RWPE2 (cell line): ENCODE results near the gene WRAP73.
"Not testable (repeated sequence)": the region's sequence is repeated elsewhere in the genome, so short reads cannot be mapped to it uniquely, and the experiment has no call there.

ENCODE experiments used
- ATAC-seq: fragments of 200-7000 bp; cut with Tn5 transposase; 3 replicates; pipeline ENCODE4 v1.9.1; 2021; ENCODE audit warnings: low read depth
- DNase-seq: peaks from one replicate; pipeline ENCODE4 v3.0.0-alpha.2; 2020; ENCODE audit warnings: low spot score
- H3K27ac ChIP-seq: fragments of 450-650 bp; 2 replicates; pipeline ENCODE4 v1.5.1; 2017; ENCODE audit warnings: mild to moderate bottlenecking; ENCODE audit not compliant: poor library complexity, severe bottlenecking
- H3K27me3 ChIP-seq: fragments of 250-450 bp; sonication (Bioruptor Pico); 2 replicates; pipeline ENCODE4 v1.5.1; 2021; ENCODE audit warnings: mild to moderate bottlenecking, moderate library complexity; ENCODE audit not compliant: insufficient read depth, poor library complexity, severe bottlenecking
- H3K36me3 ChIP-seq: fragments of 250-450 bp; sonication (Bioruptor Pico); 2 replicates; pipeline ENCODE4 v1.5.1; 2020; ENCODE audit warnings: low read depth, mild to moderate bottlenecking, moderate library complexity
- H3K4me1 ChIP-seq: fragments of 250-450 bp; sonication (Bioruptor Pico); 2 replicates; pipeline ENCODE4 v1.5.1; 2021; ENCODE audit warnings: mild to moderate bottlenecking, moderate library complexity; ENCODE audit not compliant: insufficient read depth, poor library complexity, severe bottlenecking
- H3K4me3 ChIP-seq: fragments of 250-450 bp; sonication (Bioruptor Pico); 2 replicates; pipeline ENCODE4 v1.5.1; 2021; ENCODE audit warnings: mild to moderate bottlenecking, moderate library complexity; ENCODE audit not compliant: severe bottlenecking
- H3K9me3 ChIP-seq: fragments of 250-450 bp; sonication (Bioruptor Pico); 2 replicates; pipeline ENCODE4 v1.5.1; 2021; ENCODE audit warnings: mild to moderate bottlenecking, moderate library complexity; ENCODE audit not compliant: severe bottlenecking
- TF ChIP-seq, protein P1 (sequence below): fragments of 450-650 bp; IDR thresholded peaks from one replicate; pipeline ENCODE4 v1.5.1; 2017; ENCODE audit warnings: mild to moderate bottlenecking, moderate library complexity; ENCODE audit not compliant: poor library complexity, severe bottlenecking

Gene WRAP73

DNA sequence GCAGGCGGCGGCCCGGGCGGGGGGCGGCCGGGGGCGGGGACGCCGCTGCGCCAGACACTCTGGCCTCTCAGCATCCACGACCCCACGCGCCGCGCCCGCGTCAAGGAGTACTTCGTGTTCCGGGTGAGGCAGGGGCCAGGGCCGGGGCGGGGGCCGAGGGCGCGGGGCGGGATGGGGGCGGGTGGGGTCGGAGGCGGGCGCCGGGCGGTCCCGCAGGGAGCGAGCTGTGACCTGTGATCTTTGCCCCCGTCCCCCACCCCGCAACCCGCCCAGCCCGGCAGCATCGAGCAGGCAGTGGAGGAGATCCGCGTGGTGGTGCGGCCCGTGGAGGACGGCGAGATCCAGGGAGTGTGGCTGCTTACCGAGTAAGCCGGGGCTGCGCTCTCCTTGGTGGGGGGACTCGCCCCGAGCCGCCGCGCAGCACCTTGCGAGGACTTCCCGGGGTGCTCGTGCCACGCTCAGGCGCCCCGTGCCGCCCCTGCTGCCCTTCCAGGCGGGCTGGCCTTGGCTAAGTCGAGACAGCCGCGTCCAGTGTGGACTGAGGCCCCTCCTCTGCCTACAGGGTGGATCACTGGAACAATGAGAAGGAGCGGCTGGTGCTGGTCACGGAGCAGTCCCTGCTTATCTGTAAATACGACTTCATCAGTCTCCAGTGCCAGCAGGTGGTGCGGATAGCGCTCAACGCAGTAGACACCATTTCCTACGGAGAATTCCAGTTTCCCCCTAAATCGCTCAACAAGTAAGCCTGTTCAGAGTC, 24.6 kb downstream of the WRAP73 start:
- DNase-seq = no peak
- TF ChIP-seq, protein P1, sequence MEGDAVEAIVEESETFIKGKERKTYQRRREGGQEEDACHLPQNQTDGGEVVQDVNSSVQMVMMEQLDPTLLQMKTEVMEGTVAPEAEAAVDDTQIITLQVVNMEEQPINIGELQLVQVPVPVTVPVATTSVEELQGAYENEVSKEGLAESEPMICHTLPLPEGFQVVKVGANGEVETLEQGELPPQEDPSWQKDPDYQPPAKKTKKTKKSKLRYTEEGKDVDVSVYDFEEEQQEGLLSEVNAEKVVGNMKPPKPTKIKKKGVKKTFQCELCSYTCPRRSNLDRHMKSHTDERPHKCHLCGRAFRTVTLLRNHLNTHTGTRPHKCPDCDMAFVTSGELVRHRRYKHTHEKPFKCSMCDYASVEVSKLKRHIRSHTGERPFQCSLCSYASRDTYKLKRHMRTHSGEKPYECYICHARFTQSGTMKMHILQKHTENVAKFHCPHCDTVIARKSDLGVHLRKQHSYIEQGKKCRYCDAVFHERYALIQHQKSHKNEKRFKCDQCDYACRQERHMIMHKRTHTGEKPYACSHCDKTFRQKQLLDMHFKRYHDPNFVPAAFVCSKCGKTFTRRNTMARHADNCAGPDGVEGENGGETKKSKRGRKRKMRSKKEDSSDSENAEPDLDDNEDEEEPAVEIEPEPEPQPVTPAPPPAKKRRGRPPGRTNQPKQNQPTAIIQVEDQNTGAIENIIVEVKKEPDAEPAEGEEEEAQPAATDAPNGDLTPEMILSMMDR = peak; percentile 21
- H3K4me3 ChIP-seq = peak overlapping the region; percentile 59
- no peaks in the 10 kb centered on the region for H3K4me1 ChIP-seq
- H3K27me3 ChIP-seq = no peaks in the 10 kb centered on the region
- no peaks in the 10 kb centered on the region for H3K9me3 ChIP-seq
- peaks cover 28% of the 10 kb centered on the region for H3K36me3 ChIP-seq
- H3K27ac ChIP-seq = peak overlapping the region; percentile 23
- ATAC-seq = peak; percentile 32; the same call in 2 of the 3 replicates

DNA sequence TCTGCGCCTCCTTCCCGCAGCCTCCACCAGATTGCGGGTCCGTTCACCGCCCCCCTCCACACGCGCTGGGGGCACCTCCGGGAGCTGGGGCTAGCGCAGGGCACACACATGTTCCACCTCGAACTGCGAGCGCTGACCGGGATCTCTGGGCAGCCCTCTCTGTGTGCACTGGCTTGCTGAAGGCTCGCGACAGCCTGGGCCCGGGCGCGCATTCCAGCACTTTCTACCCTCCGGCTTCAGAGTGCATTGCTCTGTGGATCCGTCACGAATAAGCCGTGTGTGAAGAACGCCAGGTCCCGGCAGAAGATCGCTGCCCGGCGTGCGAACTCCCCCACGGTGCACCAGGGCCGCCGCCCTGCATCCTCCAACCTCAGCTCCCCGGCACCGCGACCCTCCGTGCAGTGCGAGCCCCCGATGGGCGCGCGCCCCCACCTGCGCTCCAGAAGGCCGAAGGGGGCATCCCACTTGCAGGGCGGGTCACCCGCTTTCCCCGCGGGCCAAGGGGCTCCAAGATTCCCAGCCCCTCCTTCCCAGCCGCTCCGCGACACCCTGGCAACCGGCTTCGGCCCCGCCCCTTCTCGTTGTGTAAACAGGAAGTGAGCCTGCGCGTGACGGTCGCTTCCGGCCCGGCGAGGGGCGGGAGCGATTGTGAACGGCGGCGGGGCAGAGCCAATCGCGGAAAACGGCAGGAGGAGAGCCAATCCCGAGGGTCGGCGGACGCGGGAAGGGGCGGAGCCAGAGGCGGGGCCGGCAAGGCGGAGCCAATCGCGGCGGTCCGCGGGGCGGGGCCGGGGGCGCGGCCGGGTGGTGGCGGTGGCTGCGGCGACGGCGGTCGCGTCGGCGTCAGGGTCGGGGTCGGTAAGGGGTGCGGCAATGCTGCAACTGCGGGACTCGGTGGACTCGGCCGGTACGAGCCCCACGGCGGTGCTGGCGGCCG, 25.4 kb downstream of the WRAP73 start, which contains the start of gene TPRG1L:
Gene TPRG1L, plus strand, starts transcription at position 816 of the 937 bp plus-strand sequence. Its CDS starts 58 bp downstream, at position 874.
- TF ChIP-seq, protein P1 = no peak
- Histone ChIP-seq H3K4me1 (no peaks in the 10 kb centered on the region), H3K27me3 (no peaks in the 10 kb centered on the region), H3K36me3 (peaks cover 26% of the 10 kb centered on the region), H3K4me3 (peak within 1 kb of the TSS; percentile 59), H3K9me3 (no peaks in the 10 kb centered on the region), H3K27ac (peak within 1 kb of the TSS; percentile 23)
- peak; percentile 92 for ATAC-seq
- peak; percentile 97 for DNase-seq

DNA sequence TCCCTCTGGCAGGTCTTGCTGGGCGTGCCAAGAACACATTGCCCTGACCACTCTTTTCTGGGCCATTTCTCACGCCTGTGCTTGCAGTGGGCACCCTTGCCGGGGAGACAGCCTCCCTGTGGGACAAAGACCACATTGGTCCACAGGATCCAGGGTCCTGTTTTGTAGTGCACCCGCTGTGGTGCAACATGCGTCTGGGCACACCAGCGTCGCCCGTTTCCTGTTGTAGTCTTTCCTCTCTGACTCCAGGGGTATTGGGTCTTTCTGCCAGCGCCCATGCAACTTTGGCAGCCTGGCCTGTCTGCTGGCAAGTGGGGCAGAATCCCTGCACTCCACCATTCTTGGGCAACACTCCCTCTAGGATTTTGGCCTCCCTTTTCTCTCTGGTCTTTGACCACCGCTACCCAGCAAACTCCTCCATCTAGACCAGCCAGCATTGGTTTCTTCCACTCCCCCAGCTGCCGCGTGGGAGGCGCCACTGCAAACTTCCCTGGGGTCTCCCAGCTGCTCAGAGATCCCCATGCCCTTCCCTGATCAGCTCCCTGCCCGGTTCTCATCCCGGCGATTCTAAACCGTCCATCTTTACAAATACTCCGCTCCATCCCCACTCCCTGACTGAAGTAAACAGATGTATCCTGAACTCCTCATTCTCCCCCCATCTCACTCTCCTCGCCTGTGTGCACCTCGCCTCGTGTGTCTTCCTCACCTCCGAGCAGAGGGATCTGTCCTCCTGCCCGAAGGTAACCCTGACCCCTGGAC, 26.3 kb downstream of the WRAP73 start:
- no peaks in the 10 kb centered on the region for H3K27me3 ChIP-seq
- peak overlapping the region; percentile 59 for H3K4me3 ChIP-seq
- no peak overlapping the region for H3K27ac ChIP-seq
- TF ChIP-seq, protein P1 = no peak
- no peaks in the 10 kb centered on the region for H3K9me3 ChIP-seq
- DNase-seq (no peak), ATAC-seq (no peak; the same call in 2 of the 3 replicates)
- peaks cover 25% of the 10 kb centered on the region for H3K36me3 ChIP-seq
- H3K4me1 ChIP-seq = no peaks in the 10 kb centered on the region

DNA sequence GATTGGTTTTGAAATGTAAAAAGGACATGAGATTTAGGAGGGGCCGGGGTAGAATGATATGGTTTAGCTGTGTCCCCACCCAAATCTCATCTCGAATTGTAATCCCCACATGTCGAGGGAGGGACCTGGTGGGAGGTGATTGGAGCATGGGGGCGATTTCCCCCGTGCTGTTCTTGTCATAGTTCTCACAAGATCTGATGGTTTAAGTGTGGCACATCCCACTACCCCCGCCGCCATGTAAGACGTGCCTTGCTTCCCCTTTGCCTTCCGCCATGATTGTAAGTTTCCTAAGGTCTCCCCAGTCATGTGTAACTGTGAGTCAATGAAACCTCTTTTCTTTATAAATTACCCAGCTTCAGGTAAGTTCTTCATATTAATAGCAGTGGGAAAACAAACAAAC, 27.8 kb downstream of the WRAP73 start:
- peaks cover 12% of the 10 kb centered on the region for H3K36me3 ChIP-seq
- ATAC-seq, H3K27ac ChIP-seq, H3K4me3 ChIP-seq, DNase-seq, H3K9me3 ChIP-seq, H3K4me1 ChIP-seq, H3K27me3 ChIP-seq: not testable (repeated sequence)
